ENCODE data around the gene RABEP1.

Gene RABEP1

DNA sequence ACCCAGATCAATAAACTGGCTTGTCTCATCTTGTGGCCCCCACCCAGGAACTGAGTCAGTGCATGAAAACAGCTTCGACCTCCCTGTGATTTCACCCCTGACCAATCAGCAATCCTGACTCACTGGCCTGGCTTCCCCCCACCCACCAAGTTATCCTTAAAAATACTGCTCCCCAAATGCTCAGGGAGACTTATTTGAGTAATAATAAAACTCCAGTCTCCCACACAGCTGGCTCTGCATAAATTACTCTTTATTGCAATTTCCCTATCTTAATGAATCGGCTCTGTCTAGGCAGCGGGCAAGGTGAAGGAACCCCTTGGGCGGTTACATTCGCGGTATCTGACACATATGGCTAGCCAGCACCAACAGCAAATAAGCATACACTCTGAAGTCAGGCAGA lies 9.8 kb upstream of the RABEP1 start:
- TF ChIP-seq ZNF384 (IDR thresholded peaks at IDR 0.05) = no peak
- TF ChIP-seq CTBP1 (IDR thresholded peaks at IDR 0.05; ENCODE audit: borderline replicate concordance) = no peak
- no peak for TF ChIP-seq BHLHE40 (IDR thresholded peaks at IDR 0.05; ENCODE audit: borderline replicate concordance)
- TF ChIP-seq, protein P1, sequence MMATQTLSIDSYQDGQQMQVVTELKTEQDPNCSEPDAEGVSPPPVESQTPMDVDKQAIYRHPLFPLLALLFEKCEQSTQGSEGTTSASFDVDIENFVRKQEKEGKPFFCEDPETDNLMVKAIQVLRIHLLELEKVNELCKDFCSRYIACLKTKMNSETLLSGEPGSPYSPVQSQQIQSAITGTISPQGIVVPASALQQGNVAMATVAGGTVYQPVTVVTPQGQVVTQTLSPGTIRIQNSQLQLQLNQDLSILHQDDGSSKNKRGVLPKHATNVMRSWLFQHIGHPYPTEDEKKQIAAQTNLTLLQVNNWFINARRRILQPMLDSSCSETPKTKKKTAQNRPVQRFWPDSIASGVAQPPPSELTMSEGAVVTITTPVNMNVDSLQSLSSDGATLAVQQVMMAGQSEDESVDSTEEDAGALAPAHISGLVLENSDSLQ (IDR thresholded peaks at IDR 0.05) = no peak
- DNase-seq (ENCODE audit: extremely low spot score) = no peak
- CTCF ChIA-PET = interaction anchor here (0.6 kb wide), 1 partner anchor 542 kb away, joined by 4 read pairs; no protein-coding TSS in a partner anchor
- POLR2A ChIA-PET = interaction anchor here (0.6 kb wide), 1 partner anchor 24 kb away, joined by 3 read pairs; no protein-coding TSS in a partner anchor

DNA sequence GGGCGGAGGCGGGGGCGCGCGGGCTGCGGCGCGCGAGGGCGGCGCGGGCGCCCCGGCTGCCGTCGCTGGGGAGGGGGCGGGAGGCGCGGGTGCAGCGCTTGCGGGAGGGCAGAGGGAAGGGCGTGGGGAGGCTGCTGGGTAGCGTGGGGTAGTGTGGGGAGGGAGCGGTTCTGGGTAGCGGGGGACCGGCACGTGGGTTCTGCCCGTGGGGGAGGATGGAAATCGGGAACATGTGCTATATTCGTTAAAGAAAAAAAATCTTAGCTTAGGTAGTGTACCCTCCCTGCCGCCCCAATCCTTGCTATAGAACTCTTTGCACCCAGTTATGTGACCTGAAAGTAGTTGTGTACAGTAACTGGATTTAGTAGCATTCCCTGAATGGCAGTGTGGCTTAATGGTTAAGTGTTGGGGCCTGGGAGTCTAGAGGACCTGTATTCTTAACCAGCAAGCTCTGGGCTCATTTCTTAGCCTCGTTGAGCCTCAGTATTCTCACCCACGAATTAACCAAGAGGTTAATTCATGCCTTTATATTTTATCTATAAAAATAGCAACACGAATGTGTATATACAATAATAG lies 646 bp downstream of the RABEP1 start:
- ChIA-PET POLR2A (interaction anchor here (0.7 kb wide), 1 partner anchor 19 kb away, joined by 4 read pairs; no protein-coding TSS in a partner anchor), CTCF (no interaction called here)
- TF ChIP-seq TARDBP (IDR thresholded peaks at IDR 0.05) (no peak), NFRKB (IDR thresholded peaks at IDR 0.05) (no peak), FOXK2 (IDR thresholded peaks at IDR 0.05) (no peak), BHLHE40 (IDR thresholded peaks at IDR 0.05; ENCODE audit: borderline replicate concordance) (no peak), HDGF (IDR thresholded peaks at IDR 0.05; ENCODE audit: borderline replicate concordance) (no peak), ELF4 (IDR thresholded peaks at IDR 0.05) (no peak), ZNF384 (IDR thresholded peaks at IDR 0.05) (no peak), L3MBTL2 (conservative IDR thresholded peaks at IDR 0.05) (peak; percentile 21; the same call in 1 of the 2 replicates)
- no peak for DNase-seq (ENCODE audit: extremely low spot score)

DNA sequence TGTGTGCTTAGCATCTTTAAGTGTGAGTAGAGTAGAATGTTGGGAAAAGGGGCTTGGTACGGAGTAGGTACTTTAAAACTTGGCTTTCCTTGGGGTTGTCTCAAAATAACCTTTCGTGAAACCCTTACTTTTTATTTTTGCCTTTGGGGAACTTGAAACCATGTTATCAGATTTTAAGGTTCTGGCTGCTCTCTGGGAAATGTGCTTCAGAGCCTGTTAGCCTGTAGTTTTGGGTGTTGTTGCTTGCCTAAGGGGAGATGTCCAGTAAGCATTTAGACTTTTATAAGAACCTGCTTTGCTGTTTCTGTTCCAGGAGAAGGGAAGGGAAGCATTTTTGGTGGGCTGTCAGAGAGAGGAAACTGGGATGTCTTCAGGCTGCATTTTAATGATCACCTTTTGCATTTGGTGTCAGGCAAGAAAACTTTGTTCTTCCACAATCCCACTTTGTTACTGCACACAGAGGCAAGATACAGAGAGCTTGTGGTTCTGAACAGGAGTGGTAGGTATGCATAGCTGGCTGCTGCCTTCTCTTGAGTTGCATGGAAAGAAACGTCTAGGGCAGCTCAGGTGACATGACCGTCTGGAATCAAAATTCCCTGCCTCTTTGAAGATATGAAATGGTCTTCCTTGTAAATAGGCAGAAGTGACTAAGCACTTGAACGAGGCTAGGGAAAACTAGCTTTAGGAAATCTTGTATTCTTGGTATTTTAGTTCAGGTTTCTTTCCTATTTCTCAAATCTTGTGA lies 1.7 kb downstream of the RABEP1 start:
- CTCF ChIA-PET = no interaction called here
- TF ChIP-seq LEF1 (IDR thresholded peaks at IDR 0.05; ENCODE audit: borderline replicate concordance) (no peak), FOXA1 (IDR thresholded peaks at IDR 0.05) (no peak), ELF4 (IDR thresholded peaks at IDR 0.05) (no peak), BHLHE40 (IDR thresholded peaks at IDR 0.05; ENCODE audit: borderline replicate concordance) (no peak), ARNT (IDR thresholded peaks at IDR 0.05) (no peak), CTBP1 (IDR thresholded peaks at IDR 0.05; ENCODE audit: borderline replicate concordance) (no peak)
- POLR2A ChIA-PET = interaction anchor here (0.7 kb wide), 1 partner anchor 18 kb away, joined by 4 read pairs; no protein-coding TSS in a partner anchor
- no peak for DNase-seq (ENCODE audit: extremely low spot score)

DNA sequence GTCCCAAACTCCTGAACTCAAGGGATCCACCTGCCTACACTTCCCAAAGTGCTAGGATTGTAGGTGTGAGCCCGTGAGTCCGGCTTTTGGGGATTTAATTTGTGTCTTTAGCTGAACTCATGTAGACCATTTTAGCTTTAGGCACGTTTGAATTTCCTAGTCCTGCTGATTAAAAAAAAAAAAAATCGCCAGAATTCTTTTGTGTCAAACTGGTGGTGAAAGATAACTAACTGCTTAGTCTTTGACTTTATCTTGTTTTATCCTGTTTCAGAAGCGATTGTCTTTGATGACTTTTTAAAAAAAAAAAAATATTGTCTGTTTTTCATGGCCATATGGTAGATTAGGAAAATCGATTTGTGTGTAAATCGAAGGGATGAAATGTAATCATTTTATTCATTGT lies 2.6 kb downstream of the RABEP1 start:
- ChIA-PET POLR2A (no interaction called here), CTCF (no interaction called here)
- TF ChIP-seq ARNT (IDR thresholded peaks at IDR 0.05) = no peak
- TF ChIP-seq SUZ12 (IDR thresholded peaks at IDR 0.05) = no peak
- TF ChIP-seq FOXK2 (IDR thresholded peaks at IDR 0.05) = no peak
- TF ChIP-seq SP1 (IDR thresholded peaks at IDR 0.05) = no peak
- no peak for TF ChIP-seq L3MBTL2 (conservative IDR thresholded peaks at IDR 0.05)
- no peak for TF ChIP-seq NFRKB (IDR thresholded peaks at IDR 0.05)
- TF ChIP-seq ZNF384 (IDR thresholded peaks at IDR 0.05) = no peak
- no peak for DNase-seq (ENCODE audit: extremely low spot score)

DNA sequence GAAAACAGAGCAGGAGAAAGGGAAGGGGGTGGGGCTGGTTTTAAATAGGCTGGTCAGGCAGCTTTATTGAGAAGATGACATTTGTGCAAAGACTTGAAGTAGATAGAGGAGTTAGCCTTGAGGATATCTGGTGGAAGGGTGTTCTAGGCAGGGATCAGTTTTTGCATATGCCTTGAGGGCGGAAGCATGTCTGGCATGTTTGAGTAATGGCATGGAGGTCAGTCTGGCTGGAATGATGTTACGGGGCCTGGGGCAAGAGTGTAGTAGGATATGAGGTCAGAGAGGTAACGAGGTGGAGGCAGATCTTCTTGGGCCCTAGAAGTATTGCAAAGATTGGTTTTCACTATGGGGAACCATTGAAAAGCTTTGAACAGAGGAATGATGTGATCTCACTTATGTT lies 4.8 kb downstream of the RABEP1 start:
- no peak for DNase-seq (ENCODE audit: extremely low spot score)
- CTCF ChIA-PET = no interaction called here
- TF ChIP-seq L3MBTL2 (conservative IDR thresholded peaks at IDR 0.05) (no peak), TARDBP (IDR thresholded peaks at IDR 0.05) (no peak), FOXK2 (IDR thresholded peaks at IDR 0.05) (no peak), ZNF384 (IDR thresholded peaks at IDR 0.05) (no peak), LEF1 (IDR thresholded peaks at IDR 0.05; ENCODE audit: borderline replicate concordance) (no peak), ARNT (IDR thresholded peaks at IDR 0.05) (no peak), BHLHE40 (IDR thresholded peaks at IDR 0.05; ENCODE audit: borderline replicate concordance) (no peak)
- POLR2A ChIA-PET = no interaction called here

DNA sequence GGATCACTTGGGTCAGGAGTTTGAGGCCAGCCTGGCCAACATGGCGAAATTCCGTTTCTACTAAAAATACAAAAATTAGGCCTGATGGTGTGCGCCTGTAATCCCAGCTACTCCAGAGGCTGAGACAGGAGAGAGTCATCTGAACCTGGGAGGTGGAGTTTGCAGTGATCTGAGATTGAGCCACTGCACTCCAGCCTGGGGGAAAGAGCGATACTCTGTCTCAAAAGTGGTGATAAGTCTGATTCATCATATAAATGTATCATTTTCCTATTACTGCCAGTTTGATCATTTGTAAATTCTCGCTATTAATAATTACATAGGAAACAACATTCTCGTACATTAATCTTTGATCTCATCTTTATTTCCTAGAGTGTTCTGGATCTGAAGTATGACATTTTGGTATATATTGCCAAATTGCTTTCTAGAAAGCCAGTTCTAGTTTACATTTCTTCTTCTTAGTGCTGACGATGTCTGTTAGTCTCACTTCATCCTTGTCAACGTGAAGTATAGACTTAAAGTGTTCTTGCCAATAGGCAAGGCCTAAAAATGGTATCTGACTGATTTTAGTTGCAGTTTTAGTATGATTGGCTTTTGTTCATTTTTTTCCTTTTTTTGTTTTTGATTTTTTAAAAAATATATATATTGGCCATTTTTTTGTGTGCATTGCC lies 9.7 kb downstream of the RABEP1 start:
- no peak for DNase-seq (ENCODE audit: extremely low spot score)
- CTCF ChIA-PET = no interaction called here
- POLR2A ChIA-PET = no interaction called here
- TF ChIP-seq FOXM1 (IDR thresholded peaks at IDR 0.05; ENCODE audit: borderline replicate concordance) (no peak), LEF1 (IDR thresholded peaks at IDR 0.05; ENCODE audit: borderline replicate concordance) (no peak), HDGF (IDR thresholded peaks at IDR 0.05; ENCODE audit: borderline replicate concordance) (no peak), BHLHE40 (IDR thresholded peaks at IDR 0.05; ENCODE audit: borderline replicate concordance) (no peak), ARNT (IDR thresholded peaks at IDR 0.05) (no peak), TARDBP (IDR thresholded peaks at IDR 0.05) (no peak), ELF4 (IDR thresholded peaks at IDR 0.05) (no peak)

DNA sequence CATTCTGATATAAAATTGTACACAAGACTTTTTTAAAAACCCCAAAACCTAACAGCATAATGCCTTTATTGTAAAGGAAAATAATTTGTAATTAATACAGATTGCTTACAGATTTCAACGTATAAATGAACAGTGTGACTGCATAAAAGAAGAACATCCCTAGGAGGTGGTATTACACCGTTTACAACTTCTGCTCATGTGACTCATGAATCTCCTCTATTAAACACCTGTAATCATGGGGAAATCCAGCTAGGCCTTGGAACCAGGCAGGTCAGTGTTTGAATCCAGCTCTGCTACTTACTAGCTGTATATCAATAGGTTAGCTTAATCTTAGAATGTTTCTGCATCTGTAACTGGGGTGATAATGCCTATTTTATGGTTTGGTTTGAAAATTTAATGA lies 15.2 kb downstream of the RABEP1 start:
- CTCF ChIA-PET = interaction anchor here (1.4 kb wide), 1 partner anchor 10 kb away, joined by 3 read pairs; no protein-coding TSS in a partner anchor
- TF ChIP-seq FOXK2 (IDR thresholded peaks at IDR 0.05) (no peak), ZNF384 (IDR thresholded peaks at IDR 0.05) (no peak)
- TF ChIP-seq, protein P1 (IDR thresholded peaks at IDR 0.05) = no peak
- POLR2A ChIA-PET = interaction anchor here (1.7 kb wide), 1 partner anchor 15 kb away, joined by 6 read pairs; the partner anchor contains the start of gene RABEP1
- DNase-seq (ENCODE audit: extremely low spot score) = no peak
